Activated CD4-positive, alpha-beta T cell treated with anti-CD3 and anti-CD28 coated beads for 48 hours (primary cell): ENCODE results near the gene FANCM.
"Not testable (repeated sequence)": the region's sequence is repeated elsewhere in the genome, so short reads cannot be mapped to it uniquely, and the experiment has no call there.

Experiments used
- DNase-seq: peaks from one replicate; pipeline ENCODE4 v3.0.0-alpha.2; 2020

The FANCM gene

DNA sequence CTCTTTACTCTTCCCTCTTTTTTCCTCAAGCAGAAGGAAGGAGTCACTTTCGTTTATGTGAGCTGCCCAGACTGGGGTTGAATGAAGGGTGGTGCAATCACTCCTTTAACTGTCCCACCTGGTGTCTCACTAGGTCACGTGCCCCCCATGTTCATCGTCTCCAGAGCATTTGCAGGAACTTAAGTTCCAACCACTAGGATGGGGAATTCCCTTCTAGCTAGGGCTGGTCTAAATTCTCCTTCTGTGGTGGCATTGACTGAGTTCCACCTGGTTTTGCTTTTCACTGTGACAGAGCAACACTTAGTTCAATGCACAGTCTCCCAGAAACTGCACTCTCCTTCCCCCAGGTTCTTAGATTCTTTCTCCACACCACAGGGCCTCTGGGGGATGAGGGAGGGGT lies 9.5 kb downstream of the FANCM start:
- no peak for DNase-seq

DNA sequence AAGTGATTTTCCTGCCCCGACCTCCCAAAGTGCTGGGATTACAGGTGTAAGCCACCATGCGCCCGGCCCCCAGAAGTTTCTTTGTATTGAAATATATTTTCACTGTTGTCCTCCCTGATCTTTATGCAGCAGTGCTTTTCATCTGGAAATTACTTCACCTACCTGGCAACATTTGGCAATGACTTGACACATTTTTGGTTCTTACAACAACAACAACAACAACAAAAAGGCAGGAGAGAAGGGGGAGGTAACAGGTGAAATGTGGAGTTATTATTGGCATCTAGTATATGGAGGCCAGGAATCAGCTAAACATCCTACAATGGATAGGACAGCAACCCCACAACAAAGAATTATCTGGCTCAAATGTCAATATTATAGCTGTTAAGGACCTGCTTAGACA lies 13.9 kb downstream of the FANCM start:
- DNase-seq: no peak

DNA sequence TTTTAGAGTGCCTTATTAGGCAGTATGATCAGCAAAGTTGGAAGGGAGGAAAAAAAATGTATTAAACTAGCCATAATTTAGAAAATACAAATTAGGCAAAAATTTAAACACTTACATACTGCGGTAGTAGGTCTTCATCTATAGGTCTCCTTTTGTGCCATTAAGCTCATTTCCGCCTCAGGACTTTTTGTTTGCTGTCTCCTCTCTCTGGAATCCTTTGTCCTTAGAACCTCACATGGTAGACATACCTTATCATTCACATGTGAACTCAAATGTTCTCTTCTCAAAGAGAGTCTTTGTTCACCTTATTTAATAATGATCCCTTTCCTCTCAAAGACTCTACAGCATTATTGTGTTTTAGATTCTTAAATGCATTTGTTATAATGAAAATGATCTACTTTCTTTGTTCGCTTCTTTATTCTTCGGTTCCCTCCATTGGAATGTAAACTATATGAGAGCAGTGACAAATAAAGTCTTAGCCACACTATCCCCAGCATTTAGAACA lies 14.7 kb downstream of the FANCM start:
- DNase-seq: no peak

DNA sequence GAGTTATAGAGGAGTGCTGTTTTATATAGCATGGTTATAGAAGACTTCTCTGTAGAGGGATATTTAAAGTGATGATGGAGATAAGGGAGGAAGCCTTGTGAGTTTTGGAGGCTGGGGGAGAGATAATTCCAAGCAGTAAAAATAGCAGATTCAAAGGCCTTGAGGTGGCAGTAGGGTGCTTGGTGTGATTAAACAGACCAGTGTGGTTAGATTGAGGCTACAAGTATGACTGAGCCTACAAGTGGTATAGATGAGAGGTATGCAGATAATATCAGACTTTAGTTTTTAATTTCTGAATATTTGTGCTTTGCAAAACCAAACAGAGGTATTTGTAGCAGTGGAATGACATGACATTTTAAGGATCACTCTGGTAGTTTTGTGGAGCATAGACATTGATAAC lies 20.3 kb downstream of the FANCM start:
- DNase-seq: no peak

DNA sequence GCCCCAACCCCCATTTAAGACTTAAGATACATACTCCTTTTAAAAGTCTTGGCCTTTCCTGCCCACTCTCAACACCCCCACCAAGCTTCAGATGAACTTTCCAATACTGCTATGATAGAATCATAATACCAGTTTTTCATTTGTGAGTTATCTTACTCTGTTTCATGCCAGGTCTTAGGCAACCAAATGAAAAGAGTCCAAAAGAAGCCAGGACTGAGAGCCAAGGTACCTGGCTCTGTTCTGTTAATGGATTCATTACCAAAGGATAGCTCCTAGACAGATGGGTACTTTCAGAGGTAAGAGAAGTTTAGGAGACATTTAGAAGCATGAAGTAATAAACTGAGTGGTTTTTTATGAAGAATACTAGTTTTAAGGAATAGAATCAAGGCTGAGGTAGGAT lies 34.2 kb downstream of the FANCM start:
- DNase-seq: no peak

DNA sequence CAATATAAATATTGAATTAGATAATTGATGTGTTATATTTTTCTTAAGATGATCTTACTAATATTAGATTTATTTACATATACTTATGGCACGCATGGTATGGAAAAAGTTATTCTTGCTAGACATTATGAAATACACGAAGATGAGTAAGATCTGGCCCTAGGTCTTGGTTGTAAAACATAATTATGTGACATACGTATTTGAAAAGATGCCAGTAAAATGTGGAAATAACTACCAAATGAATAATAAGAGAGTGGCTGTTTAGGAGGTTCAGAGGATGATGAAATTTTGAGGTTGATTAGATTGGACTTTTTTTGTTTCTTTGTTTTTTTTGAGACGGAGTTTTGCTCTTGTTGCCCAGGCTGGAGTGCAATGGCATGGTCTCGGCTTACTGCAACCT lies 41.3 kb downstream of the FANCM start:
- no peak for DNase-seq

DNA sequence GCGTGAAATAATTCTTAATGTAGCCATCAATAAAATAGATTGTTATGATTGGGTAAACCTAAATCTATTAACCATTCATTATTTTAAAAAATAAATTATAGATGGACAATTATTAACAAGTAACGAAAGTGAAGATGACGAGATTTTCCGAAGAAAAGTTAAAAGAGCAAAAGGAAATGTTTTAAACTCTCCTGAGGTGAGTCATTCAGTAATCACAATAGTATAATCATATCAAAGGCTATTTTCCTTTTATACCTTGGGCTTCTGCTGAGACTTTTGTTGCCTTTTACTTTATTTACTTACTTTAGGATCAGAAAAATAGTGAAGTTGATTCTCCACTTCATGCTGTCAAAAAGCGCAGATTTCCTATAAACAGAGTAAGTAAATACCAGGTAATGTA lies 45.6 kb downstream of the FANCM start:
- no peak for DNase-seq

DNA sequence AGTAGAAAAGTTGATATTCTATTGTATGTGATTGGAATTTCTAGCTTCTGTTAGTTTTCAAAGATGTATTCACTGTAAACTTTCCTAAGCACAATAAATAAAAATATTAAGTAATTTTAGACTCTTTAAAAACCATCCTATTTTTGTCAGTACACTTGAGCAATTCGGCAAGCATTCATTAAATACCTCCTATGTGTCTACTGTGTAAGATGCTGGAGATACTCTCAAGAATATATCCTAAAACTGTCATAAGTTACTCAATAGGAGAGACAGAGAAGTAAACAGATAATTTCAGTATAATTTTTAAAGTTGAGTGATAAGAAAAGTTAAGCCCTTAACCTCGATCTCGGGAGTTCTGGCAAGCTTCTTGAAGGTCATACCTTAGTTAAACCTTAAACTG lies 46.1 kb downstream of the FANCM start:
- no peak for DNase-seq

DNA sequence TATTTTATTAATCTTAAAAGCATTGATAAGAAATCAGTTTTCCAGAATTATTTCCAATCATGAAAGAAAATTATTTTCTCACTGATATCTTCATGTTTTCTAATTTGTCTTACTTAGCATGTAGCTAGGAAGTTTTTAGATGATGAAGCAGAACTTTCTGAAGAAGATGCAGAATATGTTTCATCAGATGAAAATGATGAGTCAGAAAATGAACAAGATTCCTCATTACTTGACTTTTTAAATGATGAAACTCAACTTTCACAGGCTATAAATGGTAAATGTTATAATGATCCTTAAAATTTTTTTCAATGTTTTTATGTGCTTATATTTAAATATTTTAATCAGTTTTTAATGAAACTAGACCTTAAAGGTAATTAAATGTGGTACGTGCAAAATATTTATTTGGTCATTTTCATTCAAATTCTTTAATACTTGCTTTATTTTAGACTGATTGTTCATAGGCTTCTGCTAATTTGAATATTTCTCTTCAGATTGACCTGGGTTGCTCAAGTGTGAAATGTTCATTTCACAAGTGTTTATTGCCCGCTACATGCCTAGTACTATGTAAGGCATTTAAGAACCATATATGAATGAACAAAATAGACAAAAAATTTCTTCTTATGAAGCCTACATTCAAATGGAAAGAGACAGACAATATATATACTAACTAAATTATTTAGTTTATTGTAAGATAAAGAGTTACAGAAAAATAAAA lies 49.5 kb downstream of the FANCM start:
- DNase-seq: no peak

DNA sequence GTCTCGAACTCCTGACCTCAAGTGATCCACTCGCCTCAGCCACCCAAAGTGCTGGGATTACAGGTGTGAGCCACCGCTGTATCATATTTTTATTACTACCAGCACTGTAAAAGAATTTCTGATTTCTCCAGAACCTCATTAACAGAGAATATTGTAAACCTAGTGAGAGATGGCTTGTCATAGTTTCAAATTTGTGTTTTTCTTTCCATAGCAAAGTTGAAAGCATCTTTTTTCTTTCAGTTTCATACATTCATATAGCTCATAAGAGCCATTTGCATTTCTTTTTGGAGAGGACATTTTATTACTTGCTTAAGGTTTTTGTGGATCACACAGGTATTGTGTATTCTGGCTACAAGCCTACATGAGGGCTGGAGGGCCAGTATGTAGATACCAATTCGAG lies 59.2 kb downstream of the FANCM start:
- DNase-seq: no peak

DNA sequence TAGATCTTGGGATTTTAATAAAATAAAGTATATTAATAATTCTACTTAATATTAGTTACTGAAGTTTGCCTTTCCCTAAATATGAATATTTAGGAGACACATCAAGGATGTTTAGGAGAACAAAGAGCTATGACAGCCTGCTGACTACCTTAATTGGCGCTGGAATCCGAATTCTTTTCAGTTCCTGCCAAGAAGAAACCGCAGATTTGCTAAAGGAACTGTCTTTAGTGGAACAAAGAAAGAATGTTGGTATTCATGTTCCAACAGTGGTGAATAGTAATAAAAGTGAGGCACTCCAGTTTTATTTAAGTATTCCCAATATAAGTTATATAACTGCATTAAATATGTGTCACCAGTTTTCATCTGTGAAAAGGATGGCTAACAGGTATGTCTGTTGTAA lies 62.8 kb downstream of the FANCM start:
- no peak for DNase-seq

DNA sequence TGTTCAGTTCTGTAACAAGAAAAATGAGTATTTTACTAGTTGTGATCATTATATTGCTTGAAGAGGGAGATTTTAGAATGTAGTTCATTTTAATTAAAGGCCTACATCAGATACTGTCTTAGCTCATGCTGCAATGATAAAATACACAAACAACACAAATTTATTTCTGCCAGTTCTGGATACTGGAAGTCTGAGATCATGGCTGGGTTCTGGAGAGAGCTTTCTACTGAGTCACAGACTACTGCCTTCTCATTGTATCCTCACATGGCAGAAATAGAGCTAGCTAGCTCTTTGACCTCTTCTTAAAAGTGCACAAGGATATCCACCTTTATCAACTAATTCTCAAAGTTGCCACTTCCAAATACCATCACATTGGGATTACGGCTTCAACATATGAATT lies 63.5 kb downstream of the FANCM start:
- no peak for DNase-seq

DNA sequence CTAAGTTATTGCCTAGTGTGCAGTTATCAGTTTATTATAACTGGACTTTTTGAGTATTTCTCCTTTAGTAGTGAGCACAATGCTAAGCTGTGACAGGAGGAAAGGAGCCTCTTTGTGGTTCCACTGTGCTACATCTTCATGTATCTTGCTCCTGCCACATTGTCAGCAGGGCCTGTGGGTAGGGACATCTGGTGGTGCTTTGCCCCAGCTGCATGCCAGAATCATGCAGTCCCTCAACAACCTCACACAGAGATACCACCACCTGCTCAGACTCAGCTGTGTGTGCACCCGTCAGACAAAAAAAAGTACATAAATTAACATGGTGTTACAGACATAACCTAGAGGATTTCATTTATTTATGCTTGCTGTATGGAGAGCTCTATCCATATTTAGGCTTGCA lies 66.2 kb downstream of the FANCM start:
- peak; percentile 22 for DNase-seq

DNA sequence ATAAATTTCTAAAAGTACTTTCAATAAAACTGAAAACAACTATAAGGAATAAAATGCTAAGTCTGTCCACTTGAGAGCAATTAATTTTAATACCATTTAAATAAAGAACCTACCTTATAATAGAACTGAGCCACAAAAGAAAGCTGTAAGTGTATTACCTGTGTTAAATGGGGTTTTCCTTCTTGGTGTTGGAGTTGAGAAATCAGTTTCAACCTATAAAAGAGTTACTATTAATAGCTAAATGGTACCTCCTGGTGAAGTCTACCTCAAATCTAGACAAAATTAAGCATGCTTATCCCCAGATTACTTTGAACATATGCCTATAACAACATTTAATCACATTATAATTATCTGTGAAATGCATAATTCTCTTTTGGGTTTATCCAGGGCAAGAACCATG lies 68.5 kb downstream of the FANCM start:
- DNase-seq: no peak

DNA sequence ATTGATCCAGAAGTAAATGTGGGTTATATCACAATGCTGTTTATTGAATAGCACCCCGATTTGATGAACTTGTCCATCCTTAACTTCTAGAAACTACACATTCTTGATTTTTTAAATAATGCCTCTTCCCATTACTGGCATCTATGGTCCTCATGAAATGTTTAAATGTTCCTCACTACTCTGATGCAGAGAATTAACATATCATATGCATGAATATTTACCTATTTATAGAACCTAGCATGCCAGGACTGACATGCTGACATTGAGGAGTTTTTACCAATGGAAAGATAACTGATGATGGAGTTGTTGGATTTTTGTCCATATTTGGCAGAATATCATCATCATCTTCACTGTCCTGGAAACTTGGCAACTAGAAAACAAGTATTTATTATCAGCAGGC lies 74.4 kb downstream of the FANCM start:
- DNase-seq: no peak

DNA sequence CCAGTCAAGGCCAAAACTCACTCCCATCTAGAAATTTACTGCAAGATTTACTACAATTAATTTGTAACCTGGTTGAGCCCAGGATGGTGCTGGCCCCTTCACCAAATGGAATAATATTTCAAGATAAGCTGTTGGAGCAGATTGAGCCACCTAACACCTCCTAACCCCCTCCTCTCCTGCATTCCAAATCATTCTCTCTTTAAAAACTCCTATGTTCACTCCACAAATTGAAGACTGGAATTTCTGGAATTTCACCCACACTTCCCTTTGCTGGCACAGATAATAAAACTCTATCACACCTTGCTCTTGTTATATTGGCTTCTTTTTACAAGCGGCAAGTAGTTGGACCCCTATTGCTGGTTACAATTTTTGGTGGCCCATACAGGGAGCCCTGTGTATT lies 75.6 kb downstream of the FANCM start:
- DNase-seq: no peak

DNA sequence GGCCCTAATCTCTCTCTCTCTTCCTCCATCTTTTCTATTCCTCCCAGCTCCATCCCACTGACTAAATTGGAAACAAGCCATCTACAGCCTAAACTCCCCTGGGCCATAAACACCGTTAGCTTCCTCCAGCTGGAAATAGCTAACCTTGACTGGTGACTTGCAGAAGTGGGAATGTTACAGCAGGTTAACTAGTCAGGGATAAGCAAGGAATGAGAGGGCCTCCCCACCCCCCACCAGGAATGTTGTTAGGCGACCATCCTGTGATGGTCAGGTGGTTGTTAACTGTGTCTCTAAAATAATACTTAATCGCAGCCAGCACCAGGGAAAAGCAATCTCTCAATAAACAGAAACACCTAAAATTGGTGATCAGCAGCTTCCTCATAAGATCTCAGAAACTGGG lies 76.5 kb downstream of the FANCM start:
- no peak for DNase-seq

DNA sequence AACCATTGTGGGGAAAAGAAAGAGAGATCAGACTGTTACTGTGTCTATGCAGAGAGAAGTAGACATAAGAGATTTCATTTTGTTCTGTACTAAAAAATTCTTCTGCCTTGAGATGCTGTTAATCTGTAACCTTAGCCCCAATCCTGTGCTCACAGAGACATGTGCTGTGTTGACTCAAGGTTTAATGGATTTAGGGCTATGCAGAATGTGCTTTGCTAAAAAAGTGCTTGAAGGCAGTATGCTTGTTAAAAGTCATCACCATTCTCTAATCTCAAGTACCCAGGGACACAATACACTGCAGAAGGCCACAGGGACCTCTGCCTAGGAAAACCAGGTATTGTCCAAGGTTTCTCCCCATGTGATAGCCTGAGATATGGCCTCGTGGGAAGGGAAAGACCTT lies 78.0 kb downstream of the FANCM start:
- not testable (repeated sequence) for DNase-seq

DNA sequence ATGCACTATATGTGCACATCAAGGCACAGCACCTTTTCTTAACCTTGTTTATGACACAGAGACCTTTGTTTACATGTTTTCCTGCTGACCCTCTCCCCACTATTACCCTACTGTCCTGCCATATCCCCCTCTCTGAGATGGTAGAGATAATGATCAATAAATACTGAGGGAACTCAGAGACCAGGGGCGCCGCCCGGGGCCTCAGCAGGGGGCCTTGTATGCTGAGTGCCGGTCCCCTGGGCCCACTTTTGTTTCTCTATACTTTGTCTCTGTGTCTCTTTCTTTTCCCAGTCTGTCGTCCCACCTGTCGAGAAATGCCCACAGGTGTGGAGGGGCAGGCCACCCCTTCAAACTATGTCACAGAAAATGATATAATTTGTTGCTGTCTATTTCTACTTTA lies 78.6 kb downstream of the FANCM start:
- not testable (repeated sequence) for DNase-seq

DNA sequence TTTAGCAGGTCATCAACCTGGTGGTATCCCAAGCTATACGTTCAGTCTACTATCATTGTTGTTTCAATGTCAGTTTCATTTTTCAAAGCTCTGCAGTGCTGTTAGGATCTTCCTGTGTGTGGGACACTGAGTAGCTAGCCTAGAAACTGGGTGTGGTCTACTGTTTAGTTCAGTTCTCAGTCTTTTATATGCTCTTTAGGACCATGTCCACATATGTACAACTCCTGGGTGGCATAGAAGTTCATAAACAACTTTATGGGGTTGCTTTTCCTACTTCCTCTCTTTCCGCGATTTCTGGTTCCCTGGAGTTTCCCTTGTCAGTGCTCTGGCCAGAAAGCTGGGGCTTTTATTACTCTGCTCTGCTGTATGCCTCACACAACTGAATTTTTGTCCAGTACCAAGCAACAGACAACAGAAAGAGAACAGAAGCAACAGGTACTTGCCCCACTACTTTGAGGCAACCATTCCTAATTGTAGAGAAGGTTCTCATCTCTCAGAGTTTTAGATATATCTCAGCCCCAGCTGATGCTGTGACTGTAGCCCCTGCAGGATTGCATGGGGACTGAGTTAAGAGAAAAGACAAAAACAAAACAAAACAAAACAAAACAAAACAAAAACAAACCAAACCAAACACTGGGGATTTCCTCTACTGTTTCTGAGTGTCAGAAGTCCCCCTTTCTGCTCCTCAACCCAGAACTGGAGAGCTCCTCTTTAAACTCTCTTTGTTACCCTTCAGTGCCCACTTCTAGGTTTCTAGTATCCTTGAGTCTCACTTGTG lies 86.9 kb downstream of the FANCM start:
- DNase-seq: no peak

DNA sequence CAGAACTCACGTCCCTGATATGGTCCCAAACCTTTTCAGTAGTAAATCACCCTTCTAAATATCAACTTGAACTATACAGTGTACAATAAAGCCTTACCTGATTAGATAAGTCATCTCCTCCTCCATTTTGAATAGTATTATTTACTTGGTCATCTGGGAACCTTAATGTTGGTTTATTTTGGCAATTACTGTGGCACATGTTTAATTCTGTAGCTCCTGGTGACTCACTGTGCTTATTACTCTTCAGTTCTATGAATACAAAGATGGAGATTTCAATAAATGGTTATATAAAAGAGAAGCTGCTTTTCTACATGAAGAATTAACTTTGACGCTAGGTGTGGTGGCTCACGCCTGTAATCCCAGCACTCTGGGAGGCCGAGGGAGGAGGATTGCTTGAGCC lies 91.8 kb downstream of the FANCM start:
- no peak for DNase-seq

DNA sequence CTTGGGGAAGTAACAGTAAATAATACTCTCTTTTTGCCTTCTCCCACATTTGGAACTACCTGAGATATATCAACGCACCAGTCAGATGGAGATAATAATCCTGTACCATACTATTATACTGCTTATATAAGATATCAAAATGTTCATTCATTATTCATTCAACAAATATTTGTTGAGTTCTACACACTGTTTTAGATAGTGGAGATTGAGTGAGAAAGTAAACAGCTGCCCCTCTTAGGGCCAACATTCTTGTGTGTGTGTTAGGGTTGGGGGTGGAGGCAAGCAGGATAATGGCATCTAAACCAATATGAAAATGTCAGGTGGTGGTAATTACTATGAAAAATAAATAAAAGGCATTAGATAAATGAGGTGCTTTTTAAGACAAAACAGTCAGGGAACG lies 103.3 kb downstream of the FANCM start:
- no peak for DNase-seq

DNA sequence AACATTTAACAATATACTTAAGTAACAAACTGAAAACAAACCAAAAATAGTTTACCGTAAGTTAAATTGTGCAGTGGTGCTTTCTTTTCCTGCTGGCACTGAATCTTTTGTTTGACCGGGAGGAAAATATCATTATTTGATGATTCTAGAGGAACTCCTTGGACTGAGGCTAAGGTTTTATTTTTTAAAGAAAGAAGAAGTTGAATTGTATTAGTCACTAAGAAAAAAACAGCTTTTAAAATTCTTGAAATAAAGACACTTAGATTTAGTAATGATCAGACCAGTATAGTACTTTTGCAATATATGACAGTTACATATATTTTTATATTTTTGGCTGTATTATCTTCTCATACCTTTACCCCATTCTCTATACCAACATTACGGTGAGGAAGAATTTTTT lies 107.0 kb downstream of the FANCM start:
- no peak for DNase-seq

DNA sequence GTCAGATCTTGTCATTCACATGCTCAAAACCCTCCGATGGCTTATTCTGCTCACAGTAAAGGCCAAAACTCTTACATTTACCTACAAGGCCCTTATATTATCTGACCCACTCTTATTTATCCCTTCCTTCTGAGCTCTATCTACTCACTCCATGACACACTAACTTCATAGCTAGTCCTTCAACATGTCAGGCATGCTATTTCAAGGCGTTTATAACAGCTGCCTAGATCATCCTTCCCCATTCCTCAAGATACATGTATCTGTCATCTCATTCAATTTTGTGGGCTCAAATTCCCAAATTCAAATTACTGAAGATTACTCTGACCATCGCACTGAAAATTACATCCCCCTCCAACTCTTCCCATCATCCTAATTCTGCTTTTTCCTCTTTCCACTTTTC lies 110.4 kb downstream of the FANCM start:
- DNase-seq: no peak

DNA sequence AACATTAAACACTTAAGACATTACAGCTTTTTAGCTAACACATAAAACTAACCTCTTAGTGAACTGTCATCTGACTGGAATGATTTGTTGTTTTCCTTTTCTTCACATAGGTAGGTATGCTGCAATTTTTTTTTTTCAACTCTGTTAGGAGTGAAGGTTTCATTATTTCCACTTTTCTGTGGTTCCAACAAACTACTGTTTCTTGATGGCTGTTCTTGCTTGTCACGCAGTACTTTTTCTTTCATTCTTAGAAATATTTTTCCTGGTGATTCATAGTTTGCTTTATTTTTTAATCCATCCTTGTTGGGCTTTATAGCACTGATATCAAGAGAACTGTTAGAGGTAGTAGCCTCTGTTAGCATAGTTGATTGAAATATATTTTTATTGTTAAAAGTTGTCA lies 111.0 kb downstream of the FANCM start:
- no peak for DNase-seq
